Measurements from ENCODE around the gene RAP2A.
A peak's percentile ranks its signal among the peaks of the same experiment; 100 is the strongest.

Gene RAP2A

GRCh38 chr13:97460853-97461252, 26.9 kb downstream of the RAP2A start:
- no peak for TF ChIP-seq CTCF (conservative IDR thresholded peaks at IDR 0.05; ENCODE audit: low read depth, low read length)
- H3K4me3 ChIP-seq (ENCODE audit: low read length), result no peak overlapping the region
- no peak for DNase-seq (ENCODE audit: low read depth)

- no peak for TF ChIP-seq CTCF (conservative IDR thresholded peaks at IDR 0.05; ENCODE audit: low read depth, low read length)
- no peak overlapping the region for H3K4me3 ChIP-seq (ENCODE audit: low read length)
- no peak for DNase-seq (ENCODE audit: low read depth)
These were observed 30.6 kb downstream of the RAP2A start for GRCh38 chr13:97464561-97464960.

GRCh38 chr13:97466722-97467121, 32.8 kb downstream of the RAP2A start:
- H3K4me3 ChIP-seq (ENCODE audit: low read length), result no peak overlapping the region
- TF ChIP-seq CTCF (conservative IDR thresholded peaks at IDR 0.05; ENCODE audit: low read depth, low read length), result no peak
- no peak for DNase-seq (ENCODE audit: low read depth)

GRCh38 chr13:97468331-97468730, 34.4 kb downstream of the RAP2A start:
- DNase-seq (ENCODE audit: low read depth), result peak; percentile 67
- H3K4me3 ChIP-seq (ENCODE audit: low read length), result no peak overlapping the region
- TF ChIP-seq CTCF (conservative IDR thresholded peaks at IDR 0.05; ENCODE audit: low read depth, low read length), result no peak

GRCh38 chr13:97471711-97472110, 37.7 kb downstream of the RAP2A start:
- TF ChIP-seq CTCF (conservative IDR thresholded peaks at IDR 0.05; ENCODE audit: low read depth, low read length), result no peak
- DNase-seq (ENCODE audit: low read depth), result no peak
- H3K4me3 ChIP-seq (ENCODE audit: low read length), result no peak overlapping the region

GRCh38 chr13:97474349-97474980, 40.5 kb downstream of the RAP2A start:
- no peak for DNase-seq (ENCODE audit: low read depth)
- H3K4me3 ChIP-seq (ENCODE audit: low read length), result no peak overlapping the region
- TF ChIP-seq CTCF (conservative IDR thresholded peaks at IDR 0.05; ENCODE audit: low read depth, low read length), result no peak

GRCh38 chr13:97475011-97475410, 41.0 kb downstream of the RAP2A start:
- DNase-seq (ENCODE audit: low read depth), result no peak
- no peak overlapping the region for H3K4me3 ChIP-seq (ENCODE audit: low read length)
- TF ChIP-seq CTCF (conservative IDR thresholded peaks at IDR 0.05; ENCODE audit: low read depth, low read length), result no peak
